HG03039 (cell line): ENCODE results near the gene CAVIN3.
A peak's percentile ranks its signal among the peaks of the same experiment; 100 is the strongest.

Experiments used
- ATAC-seq: cut with Tn5 transposase; IDR thresholded peaks from one replicate; pipeline ENCODE4 v1.9.1; 2021; ENCODE audit warnings: mild to moderate bottlenecking, moderate library complexity; ENCODE audit not compliant: unreplicated experiment

Gene CAVIN3, protein sequence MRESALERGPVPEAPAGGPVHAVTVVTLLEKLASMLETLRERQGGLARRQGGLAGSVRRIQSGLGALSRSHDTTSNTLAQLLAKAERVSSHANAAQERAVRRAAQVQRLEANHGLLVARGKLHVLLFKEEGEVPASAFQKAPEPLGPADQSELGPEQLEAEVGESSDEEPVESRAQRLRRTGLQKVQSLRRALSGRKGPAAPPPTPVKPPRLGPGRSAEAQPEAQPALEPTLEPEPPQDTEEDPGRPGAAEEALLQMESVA

DNA sequence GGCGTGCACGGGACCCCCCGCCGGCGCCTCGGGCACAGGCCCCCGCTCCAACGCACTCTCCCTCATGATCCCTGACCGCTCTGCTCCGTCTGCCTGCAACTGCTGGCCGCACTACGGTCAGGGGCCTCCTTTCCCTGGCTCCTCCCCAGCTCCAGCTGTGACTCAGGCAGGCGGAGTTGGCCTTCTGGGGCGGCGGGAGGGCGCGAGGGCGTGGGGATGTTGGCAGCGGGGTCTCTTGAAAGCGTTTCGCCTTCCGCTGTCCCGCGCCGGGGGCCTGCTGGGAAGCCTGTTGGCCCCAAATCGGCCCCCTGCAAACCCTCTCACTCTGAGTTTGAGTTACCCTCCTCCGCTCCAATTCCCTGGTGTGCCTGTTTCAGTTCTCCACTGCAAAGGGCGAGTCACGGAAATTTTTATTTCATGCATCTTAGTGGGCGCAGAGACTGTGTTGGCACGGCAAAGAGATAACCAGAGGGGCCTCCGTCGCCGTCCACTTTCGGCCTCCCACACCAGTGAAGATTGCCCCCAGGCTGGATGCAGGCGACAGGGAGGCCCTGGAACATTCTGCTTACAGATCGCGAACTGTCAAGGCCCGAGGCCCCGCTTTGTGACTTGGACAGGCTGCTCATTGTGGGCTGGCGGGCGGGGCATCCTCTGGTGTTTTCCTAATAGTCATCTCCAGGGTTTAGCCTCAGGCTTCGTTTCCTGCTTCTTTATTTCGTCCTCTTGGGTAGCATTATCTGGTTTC is at the start of gene CAVIN3:
TSS of gene CAVIN3 (minus strand) at position 91 of the 745 bp plus-strand sequence. CDS start at position 66, 25 bp downstream.
- ATAC-seq, result peak; percentile 35

DNA sequence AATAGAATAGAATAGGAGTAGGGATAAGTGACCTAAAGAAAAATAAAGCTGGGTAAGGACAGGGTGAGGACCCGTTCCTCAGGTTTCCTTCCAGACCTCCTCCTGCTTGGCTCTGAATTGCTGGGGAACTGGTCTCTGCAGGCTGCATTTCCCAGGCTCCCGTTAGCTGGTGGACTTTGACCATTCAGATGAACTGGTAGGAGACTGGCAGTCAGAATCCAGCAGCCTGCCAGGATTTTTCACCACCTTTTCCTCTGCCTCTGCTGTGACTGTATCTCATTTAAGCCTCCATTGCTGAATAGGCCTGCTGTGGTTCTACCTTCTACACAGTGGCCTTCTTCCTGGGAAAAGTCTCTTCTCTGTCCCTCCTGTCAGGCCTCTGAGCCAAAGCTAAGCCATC is 45.4 kb upstream of the CAVIN3 start:
- ATAC-seq, result no peak

DNA sequence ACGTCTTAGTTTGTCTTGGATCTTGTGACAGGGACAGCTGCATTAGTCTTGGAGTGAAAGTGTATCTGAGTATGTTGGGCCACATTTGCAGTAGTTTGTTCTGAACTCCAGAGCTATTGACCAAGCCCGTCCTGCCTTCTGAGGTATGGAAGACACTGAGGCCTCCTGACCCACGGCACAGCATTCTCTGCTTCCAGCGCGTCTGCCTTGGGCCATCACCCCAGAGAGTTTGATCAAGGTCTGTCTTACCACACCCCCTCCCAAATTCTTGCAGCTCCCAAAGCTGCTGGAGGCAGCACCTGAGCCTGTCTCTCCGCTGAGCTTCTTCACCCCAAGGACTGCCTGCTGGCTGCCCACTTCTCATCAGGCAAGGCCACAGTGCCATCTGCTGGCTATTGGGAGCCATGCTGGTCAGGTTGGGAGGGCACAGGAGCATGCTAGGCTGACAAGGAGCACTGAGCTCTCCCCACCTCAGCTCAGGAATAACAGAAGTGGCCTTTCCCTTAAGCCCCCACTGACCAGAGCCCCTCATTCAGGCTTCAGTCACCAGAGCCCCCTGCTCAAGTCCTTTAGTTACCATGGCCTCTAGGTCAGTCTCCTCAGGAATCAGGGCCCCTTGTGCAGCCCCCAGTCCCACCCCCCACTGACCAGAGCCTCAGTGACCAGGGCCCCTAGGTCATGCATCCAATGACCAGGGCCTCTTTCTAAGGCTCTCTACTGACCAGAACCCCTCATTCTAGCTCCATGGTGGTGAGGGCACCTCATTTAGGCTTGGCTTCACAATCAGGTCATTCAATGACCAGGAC is 42.8 kb upstream of the CAVIN3 start:
- ATAC-seq, result no peak

DNA sequence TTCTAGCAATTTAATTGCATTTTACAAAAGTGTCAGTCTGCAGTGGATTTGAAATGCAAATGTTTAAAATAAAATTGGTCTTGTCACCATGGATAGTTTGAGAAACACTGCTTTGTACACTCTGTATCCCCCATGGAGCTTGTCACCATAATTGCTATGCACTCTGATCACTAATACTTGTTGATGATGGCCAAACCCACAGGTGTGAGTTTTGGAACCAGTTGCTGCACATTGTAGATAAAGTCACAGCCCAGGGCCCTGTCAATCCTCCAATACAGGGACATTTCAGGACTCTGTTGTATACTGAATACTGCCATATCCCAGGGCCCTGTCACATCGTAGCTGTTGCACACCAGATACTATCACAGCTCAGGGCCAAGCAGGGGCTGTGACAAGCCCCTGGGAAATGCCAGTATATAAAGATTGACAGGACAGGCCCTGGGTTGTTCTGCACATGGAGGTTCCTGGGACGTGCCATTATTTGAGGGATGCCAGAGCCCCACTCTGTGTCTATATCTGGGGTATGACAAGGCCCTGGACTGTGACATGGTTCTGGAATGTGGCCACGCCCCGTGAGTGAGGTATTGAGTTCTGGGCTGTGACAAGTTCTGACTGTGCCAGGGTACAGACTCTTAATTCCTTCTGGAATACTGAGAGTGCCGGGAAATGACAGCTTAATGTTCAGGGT is 42.0 kb upstream of the CAVIN3 start:
- ATAC-seq, result no peak

DNA sequence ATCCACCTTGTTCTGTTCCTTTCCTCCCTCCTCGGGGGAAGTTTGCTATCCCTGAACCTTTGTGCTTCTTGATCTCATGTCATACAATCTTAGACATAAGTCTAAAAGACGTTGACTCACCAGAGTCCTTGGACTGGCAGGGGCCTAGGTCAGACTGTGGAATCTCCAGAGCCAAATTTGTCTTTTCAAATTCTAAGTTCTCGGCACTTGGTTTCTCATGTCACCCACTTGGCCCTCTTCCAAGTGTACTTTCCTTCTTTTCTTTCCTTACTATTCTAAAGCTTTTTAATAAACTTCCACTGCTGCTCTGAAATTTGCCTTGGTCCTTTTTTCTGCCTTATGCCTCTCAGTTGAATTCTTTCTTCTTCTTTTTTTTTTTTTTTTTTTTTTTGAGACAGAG is 39.9 kb upstream of the CAVIN3 start:
- no peak for ATAC-seq

DNA sequence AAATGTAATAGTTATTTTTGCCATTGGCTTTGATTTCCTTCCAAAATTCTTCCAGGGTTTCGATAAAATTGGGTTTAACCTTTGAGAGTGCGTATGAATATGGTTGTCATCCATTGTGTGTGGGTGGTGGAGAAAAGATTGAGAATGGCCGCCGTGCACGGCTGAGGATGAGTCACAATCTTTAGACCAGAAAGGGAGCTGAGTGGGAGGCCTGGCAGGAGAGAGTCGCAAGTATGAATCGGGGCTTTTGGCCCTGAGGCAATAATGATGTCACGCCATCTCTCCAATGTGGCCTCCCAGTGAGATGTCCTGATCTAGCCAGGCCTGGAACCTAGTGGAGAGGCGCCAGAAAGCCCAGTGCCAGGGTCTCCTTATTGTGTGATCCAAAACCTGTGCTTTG is 36.9 kb upstream of the CAVIN3 start:
- no peak for ATAC-seq

DNA sequence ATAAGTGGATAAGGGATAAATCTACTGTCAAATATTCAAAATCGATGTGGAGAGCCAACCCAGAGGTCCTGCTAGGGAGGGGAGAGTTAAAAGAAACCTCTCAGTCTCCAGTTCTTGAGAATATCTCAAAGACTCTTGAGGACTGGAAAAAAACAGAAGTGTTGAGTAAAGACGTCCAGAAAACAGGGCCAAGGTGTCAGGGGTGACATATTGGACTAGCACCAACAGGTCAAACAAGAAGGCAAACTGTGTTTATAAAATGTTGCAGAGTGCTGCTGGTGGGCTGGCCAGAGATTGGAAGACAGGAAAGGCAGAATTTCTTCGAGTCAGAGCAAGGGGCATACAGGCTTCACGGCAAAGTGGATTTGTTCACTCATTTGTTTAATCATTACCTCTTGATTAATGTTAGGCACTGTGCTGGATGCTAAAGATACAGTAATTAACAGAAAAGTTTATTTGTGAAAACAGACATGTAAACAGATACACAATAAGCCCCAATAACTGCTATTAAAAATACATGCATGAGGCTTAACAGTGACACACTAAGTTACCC is 36.3 kb upstream of the CAVIN3 start:
- ATAC-seq, result no peak

DNA sequence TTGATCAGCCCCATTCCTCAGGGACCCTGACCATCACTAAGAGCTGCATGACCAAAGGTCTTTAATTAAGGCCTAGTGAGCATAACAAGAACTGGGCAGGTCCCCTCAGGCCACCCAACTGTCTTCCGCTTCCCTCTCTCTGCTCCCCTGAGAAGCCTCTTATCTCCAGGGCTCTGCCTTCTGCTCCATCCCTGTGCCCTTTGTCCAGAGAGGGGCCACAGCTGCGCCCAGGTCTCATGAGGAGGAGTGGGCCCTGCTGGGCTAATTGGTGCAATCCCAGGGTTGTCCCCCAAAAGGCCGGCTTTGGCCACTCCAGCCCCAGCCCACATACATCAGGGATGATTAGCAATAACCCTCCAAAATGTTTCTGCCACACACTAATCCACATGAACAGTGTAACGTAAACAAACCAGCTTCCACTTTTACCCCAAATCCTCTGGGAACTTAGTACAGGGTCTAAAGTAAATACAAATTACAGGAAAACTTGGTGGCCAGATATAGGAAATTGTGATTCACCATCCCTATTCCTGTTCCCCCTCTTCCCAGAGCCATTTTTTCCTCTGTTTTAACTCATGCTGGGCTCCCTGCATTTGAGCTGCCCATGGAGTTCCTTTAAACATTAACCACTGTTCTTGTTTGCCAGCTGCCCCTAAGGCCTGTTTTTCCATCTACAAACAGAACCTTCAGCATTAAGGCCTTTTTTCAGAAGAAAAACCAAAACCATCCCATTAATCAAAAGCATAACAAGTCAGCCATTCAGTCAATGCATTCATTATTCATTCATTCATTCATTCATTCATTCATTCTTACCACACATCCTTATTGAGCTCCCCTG is 34.6 kb upstream of the CAVIN3 start:
- no peak for ATAC-seq

DNA sequence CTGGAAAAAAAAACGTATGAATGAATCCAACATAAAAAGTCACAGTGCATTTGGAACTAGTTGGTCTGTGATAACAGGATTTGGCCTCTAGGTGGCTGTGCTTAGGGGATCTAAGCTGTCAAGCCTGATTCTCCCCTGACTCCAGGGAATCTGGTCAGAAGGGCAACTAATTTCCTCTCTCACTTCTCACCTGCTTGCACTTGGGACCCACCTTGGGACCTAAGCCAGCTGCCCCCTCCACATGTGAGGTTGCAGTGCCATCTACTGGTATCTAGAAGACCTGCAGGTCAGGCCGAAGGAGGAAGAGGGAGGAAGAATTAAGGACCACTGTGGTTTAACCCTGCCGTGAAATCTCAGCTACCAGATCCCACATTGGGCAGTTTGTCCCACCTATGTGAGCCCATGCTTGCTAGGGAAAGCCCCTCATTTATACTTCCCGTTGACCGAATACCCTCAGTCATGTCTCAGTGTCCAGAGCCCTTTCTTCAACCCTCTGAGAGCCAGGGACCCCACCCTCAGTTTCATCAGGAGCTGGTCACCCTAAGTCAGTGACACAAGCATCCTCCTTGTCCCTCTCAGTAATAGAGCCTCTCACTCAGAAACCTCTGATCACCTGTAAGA is 33.2 kb upstream of the CAVIN3 start:
- ATAC-seq, result peak; percentile 60

DNA sequence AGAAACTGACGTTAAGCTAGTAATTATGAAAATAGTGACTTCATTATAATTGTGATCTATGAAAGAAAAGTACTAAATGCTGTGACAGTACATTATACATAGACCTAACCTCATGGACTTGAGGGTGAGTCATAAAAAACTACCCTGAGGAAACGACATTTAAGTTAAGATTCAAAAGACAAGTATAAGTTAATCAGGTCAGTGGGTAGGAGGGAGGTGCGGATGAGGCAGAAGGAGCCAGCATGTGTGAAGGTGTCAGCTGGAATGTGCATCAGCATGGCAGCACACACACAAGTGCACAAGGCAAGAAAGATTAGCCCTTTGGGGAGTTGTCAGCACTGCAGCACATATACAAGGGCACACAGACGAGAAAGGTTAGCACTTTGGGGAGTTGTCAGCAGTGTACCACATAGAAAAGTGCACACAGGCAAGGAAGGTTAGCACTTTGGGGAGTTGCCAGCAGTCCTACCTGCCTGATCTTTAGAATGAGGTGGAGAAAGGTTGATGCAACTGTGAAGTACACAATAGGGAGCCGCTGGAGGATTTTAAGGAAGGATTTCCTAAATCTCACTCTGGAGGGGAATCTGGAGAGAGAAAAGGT is 31.6 kb upstream of the CAVIN3 start:
- no peak for ATAC-seq

DNA sequence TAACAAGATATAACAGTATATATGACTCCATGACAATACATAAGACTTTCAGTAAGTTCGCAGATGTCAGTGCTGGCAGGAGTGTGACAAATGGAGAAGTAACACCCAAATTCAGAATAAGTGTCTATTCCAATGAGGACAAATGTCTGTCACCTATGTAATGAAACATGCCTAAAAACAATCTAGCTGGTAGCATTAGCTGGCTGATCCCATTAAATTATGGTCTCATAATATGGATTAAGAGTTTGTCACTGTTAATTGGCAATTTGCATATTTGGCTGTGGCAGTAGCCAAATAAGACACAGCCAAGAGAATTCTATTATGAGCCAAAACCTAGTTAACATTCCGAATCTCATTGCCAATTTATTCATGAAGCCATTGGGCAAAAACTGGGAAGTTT is 30.2 kb upstream of the CAVIN3 start:
- ATAC-seq, result no peak

DNA sequence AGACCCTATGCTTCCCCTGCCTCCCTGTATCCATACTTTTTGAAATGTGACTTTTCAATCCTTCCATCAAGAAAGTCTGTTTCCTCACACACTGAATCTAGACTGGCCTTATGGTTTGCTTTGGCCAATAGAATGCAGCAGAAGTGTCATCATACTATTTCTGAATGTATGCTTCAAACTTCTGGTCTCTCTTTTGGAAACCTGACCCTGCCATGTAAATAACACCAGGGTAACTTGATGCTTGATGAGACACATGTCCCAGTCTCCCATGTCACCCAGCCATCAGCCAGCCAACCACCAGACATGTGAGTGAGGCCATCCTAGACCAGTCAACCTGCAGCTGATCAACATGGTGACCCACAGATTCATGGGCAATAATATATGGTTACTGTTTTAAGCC is 29.7 kb upstream of the CAVIN3 start:
- ATAC-seq, result no peak

DNA sequence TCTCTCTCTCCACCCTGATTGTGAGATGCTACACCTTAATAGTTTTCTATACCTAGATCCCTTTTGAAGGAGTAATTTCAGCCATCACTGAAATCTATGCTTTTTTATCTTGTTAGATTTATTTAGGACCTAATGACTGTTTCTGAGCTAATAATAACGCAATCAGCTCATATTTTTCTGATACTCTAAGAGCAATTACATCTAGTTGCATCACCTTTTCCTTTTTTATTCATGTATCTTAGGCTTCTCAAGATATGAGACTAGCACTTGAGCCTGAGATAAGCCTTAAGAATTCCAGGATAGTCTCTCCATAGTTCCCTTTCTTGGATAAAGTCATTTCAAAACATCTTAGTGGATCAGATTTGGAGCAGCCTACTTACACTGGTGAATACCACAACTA is 25.1 kb upstream of the CAVIN3 start:
- no peak for ATAC-seq

DNA sequence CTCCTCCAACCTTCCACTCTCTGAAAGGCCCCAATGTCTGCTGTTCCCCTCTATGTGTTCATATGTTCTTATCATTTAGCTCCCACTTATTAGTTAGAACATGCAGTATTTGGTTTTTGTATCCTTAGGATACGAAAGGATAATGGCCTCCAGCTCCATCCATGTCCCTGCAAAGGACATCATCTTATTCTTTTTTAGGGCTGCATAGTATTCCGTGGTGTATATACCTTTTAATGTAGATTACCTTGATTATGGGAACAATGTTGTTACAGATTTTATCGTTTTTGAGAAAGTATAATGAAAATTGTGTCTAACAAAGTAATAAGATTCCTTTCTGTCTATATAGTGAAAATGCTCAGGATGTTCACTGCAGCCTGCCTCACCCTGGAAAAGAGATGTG is 16.0 kb upstream of the CAVIN3 start:
- no peak for ATAC-seq

DNA sequence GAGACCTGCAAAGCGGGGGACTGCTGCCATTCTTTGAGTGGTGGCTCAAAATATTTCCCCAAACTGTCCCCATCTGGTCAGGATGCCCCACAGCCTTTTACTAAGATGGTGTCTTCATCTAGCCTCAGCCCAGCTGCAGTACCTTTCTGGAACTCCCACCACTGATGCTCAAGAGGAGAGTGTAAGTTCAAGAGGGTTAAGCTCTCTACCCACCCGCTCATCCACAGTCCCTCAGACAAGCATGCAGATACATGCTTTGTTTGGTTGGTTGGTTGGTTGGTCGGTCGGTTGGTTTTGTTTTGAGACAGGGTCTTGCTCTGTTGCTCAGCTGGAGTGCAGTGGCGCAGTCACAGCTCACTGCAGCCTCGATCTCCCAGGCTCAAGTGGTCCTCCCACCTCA is 14.5 kb upstream of the CAVIN3 start:
- no peak for ATAC-seq

DNA sequence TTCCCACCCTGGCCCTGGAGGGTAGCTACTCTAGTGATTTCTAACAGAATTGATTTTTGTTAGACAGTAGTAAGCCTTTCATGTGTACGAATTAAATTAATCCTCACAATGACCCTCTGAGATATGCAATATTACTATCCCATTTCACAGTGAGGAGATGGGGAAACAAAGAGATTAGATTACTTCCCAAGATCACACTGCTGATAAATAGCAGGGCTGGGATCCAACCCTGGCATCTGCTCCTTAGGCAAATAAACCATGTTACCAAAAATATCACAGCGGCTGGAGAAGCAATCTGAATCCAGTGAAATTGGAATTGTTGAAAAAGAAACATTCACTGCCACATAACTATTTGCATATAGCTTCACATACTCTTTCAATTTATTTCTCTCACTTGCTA is 12.8 kb upstream of the CAVIN3 start:
- ATAC-seq, result no peak

DNA sequence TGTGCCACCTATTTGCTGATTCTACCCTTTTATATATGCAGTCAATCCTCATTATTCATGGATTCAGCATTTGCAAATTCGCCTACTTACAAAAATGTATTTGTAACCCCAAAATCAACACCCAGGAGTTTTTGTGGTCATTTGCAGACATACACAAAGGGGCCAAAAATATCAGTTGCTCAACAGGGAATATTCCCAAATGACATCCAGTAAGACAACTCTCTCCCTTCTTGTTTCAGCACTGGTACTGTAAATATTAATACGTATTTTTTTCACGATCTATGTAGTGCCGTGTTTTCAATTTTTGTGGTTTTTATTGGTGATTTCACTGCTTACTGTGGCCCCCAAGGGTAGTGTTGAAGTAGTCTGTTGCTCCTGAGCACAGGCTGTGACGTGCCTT is 11.8 kb upstream of the CAVIN3 start:
- no peak for ATAC-seq

DNA sequence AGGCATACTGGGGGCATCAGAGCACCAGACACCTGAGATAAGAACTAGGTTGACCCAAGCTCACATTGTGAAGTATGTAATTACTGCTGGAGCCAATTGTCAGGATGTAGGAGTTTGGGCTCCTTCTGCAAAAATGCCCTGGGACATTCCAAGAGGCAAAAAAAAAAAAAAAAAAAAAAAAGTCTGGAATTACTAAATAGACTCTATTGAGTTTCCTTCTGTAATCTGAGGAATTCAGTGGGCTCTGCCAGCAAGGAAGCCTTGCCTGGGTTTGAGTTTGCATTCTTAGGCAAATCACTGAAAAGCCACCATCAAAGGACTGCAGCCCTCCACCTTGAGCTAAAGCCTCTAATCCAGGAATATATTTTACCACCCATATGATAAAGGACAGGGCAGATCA is 8.0 kb upstream of the CAVIN3 start:
- ATAC-seq, result no peak

DNA sequence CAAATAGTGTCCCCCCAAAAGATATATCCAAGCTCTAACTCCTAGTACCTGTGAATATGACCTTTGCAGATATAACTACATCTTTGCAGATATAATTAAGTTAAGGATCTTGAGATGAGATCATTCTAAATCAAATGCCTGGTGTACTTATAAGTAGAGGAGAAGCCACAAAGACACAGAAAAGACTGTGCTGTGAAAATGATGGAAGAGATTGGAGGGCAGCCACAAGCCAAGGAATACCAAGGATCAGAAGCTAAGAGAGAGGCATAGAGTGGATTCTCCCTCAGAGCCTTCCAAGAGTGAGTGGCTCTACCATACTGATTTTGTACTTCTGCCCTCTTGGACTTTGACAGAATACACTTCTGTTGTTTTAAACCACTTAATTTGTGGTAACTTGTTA is 7.5 kb upstream of the CAVIN3 start:
- no peak for ATAC-seq
